ENCODE data around the gene BSDC1.

DNA sequence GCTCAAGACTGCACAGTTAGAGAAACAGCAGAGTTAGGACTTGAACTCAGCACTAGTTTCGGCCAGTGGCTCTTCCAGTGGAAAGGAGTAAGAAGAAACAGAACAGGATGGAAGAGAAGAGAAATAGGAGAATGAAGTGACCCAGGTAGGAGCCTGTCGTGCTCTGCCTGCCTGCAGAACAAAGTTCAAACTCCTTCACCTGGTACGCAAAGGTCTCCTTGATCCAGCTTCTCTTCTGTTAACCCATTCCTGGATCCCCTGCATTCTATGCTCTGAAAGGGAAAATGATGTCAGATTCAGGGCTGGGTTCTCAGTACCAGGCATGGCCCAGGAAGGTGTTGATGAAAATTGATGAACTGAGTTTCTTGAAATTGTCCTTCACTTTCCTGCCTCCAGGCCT is 35.8 kb downstream of the BSDC1 start:
- no peak for TF ChIP-seq POLR2AphosphoS5 (IDR thresholded peaks at IDR 0.05)
- no peak for TF ChIP-seq EZH2 (IDR thresholded peaks at IDR 0.05; ENCODE audit: borderline replicate concordance, insufficient read depth, low read length, poor library complexity, severe bottlenecking)
- TF ChIP-seq TAF1 (IDR thresholded peaks at IDR 0.05; ENCODE audit: low read depth), result no peak
- TF ChIP-seq, protein P1, sequence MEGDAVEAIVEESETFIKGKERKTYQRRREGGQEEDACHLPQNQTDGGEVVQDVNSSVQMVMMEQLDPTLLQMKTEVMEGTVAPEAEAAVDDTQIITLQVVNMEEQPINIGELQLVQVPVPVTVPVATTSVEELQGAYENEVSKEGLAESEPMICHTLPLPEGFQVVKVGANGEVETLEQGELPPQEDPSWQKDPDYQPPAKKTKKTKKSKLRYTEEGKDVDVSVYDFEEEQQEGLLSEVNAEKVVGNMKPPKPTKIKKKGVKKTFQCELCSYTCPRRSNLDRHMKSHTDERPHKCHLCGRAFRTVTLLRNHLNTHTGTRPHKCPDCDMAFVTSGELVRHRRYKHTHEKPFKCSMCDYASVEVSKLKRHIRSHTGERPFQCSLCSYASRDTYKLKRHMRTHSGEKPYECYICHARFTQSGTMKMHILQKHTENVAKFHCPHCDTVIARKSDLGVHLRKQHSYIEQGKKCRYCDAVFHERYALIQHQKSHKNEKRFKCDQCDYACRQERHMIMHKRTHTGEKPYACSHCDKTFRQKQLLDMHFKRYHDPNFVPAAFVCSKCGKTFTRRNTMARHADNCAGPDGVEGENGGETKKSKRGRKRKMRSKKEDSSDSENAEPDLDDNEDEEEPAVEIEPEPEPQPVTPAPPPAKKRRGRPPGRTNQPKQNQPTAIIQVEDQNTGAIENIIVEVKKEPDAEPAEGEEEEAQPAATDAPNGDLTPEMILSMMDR (IDR thresholded peaks at IDR 0.05; ENCODE audit: poor library complexity, severe bottlenecking), result no peak
